Eye (tissue), 1 donor: ENCODE results near the gene CAMP.
"Not testable (repeated sequence)": the region's sequence is repeated elsewhere in the genome, so short reads cannot be mapped to it uniquely, and the experiment has no call there.

Experiments
- DNase-seq: peaks from one replicate; pipeline ENCODE4 v3.0.0-alpha.2; 2015

The CAMP gene

DNA sequence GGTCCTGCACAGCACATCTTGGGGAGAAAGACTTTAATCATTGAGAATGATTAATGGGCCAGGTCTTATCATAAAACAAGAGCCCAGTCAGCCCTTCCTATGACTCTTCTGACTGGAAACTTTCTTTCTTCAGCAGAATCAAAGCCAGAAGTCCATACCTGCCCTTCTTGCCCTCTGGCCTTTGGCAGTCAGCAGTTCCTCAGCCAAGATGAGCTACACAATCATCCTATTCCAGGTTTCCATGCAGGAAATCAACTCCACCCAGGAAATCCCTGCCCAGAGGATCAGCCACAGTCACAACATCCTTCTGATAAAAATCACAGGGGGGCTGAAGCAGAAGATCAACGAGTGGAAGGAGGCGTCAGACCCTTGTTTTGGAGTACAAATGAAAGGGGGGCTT lies 44.5 kb downstream of the CAMP start:
- no peak for DNase-seq

DNA sequence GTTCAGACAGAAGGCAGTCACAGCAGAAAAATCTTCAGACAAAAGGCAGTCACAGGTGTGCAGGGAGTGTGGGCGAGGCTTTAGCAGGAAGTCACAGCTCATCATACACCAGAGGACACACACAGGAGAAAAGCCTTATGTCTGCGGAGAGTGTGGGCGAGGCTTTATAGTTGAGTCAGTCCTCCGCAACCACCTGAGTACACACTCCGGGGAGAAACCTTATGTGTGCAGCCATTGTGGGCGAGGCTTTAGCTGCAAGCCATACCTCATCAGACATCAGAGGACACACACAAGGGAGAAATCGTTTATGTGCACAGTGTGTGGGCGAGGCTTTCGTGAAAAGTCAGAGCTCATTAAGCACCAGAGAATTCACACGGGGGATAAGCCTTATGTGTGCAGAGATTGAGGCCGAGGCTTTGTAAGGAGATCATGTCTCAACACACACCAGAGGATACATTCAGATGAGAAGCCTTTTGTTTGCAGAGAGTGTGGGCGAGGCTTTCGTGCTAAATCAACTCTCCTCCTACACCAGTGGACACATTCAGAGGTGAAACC lies 45.2 kb downstream of the CAMP start:
- DNase-seq: peak; percentile 33

DNA sequence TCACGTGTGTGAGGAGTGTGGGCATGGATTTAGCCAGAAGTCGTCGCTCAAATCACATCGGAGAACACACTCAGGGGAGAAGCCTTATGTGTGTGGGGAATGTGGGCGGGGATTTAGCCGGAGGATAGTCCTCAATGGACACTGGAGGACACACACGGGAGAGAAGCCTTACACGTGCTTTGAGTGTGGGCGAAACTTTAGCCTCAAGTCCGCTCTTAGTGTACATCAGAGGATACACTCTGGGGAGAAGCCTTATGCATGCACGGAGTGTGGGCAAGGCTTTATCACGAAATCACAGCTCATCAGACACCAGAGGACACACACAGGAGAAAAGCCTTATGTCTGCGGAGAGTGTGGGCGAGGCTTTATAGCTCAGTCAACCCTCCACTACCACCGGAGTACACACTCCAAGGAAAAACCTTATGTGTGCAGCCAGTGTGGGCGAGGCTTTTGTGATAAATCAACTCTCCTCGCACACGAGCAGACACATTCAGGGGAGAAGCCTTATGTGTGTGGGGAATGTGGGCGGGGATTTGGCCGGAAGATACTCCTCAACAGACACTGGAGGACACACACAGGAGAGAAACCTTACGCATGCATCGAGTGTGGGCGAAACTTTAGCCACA lies 45.8 kb downstream of the CAMP start:
- no peak for DNase-seq

DNA sequence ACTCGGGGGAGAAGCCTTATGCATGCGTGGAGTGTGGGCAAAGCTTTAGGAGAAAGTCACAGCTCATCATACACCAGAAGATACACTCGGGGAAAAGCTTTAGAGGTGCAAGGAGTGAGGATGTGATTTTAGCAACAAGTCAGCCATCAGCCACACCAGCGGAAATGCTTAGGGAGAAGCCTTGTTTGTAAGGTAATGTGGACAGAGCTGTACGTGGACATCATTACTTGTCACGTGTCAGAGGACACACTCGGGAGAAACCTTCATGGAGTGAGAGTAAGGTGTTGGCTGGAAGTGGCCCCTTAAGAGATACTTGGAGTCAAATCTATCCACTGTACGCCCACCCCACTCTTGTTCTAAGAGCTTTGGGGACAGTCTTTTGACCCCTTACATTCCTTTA lies 46.3 kb downstream of the CAMP start:
- no peak for DNase-seq

DNA sequence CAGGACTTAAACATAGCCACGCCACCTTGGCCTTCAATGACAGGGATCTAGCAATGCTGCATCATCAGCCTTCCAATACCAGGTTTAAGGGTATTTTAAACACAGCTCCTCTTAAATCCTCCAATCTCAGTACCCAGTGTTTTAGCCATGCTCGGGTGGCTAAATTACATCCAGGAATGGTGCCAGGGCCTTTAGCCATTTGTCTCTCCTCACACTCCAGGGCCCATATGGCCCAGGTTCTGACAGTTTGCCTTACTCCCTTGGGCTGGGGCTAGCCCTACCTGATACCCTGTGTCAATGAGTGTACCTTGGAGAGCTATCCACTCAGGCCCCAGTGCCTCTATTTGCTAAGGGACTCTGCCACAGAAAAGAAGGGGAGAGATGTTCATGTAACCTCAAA lies 47.0 kb downstream of the CAMP start:
- no peak for DNase-seq

DNA sequence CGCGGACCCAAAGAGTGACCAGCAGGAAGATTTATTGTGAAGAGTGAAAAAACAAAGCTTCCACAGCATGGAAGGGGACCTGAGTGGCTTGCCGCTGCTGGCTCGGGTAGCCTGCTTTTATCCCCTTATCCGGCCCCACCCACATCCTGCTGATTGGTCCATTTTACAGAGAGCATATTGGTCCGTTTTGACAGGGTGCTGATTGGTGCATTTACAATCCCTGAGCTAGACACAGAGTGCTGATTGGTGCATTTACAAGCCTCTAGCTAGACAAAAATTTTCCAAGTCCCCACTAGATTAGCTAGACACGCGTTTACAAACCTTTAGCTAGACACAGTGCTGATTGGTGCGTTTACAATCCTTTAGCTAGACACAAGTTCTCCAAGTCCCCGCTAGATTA lies 47.9 kb downstream of the CAMP start:
- not testable (repeated sequence) for DNase-seq

DNA sequence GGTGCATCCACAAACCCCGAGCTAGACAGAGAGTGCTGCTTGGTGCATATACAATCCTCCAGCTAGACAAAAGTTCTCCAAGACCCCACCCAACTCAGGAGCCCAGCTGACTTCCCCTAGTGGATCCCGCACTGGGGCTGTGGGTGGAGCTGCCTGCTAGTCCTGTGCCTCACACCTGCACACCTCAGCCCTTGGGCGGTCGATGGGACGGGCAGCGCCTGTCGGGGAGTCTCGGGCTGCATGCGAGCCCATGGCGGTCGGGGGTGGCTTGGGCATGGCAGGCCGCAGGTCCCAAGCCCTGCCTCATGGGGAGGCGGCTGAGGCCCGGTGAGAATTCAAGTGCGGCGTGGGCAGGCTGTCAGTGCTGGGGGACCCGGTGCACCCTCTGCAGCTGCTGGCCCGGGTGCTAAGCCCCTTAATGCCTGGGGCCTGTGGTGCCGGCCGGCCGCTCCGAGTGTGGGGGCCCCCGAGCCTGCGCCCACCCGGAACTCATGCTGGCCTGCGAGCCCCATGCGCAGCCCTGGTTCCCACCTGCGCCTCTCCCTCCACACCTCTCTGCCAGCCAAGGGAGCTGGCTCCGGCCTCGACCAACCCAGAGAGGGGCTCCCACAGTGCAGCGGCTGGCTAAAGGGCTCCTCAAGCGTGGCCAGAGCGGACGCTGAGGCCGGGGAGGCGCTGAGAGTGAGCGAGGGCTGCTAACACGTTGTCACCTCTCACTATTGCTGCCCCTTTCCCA lies 48.6 kb downstream of the CAMP start:
- DNase-seq: no peak

DNA sequence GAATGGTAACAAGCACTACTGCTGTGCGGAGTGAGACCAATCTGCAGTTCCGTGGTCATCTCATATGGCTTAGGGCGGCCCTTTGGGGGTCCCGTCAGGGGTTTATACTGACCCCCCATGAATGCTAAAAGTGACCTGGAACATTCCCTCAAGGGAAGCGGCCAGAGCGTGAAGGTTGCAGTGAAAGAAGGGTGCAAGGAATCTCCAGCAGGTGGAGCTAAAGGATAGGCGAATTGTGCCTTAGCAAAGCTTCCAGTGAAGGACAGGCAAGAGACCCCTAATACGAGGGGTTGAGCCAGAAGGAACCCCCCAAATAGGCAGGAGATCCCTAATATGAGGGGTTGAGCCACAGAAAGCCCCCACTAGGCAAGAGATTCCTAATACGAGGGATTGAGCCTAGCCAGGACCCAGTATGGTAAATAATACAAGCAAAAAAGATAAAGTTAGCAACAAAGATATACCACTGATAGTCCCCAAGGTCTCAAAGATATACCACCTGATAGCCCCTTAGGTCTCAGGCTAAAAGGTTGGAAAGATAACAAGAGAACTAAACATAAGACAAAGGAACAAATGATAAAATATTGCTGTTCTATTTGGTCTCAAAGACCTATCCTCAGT lies 50.4 kb downstream of the CAMP start:
- peak; percentile 89 for DNase-seq

DNA sequence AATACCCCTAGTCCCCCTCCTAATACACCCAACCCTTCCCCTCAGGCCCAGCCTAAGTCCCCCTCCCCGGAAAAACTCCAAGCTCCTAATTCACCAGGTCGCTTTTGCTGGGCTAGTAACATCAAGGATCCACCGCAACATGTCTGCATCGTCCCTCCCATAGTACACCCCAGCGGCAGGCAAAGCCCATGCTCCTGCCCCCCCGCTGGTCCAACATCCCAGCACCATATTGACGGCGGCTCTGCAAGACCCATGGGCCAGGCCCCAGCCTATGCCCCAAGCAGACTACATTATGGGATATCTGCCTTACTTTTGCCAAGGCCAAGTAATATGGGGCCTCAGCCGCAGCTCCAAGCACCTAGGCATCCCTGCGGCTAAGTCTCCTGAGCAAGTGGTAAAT lies 51.2 kb downstream of the CAMP start:
- DNase-seq: no peak
